ENCODE results near the gene SLC22A13.
A peak's percentile ranks its signal among the peaks of the same experiment; 100 is the strongest.
"Not testable (repeated sequence)": the region's sequence is repeated elsewhere in the genome, so short reads cannot be mapped to it uniquely, and the experiment has no call there.

SLC22A13 gene

GRCh38 chr3:38265604-38266307 lies at the start of gene SLC22A13:
TSS of gene SLC22A13 (plus strand) at chr3:38265812. CDS start at chr3:38265861, 49 bp downstream.
- DNase-seq = no peak

GRCh38 chr3:38219609-38220197 lies 45.9 kb upstream of the SLC22A13 start:
- DNase-seq = no peak

- DNase-seq = no peak
Measured at GRCh38 chr3:38221005-38221404, 44.6 kb upstream of the SLC22A13 start.

- DNase-seq = no peak
Measured at GRCh38 chr3:38222032-38222634, 43.5 kb upstream of the SLC22A13 start.

- DNase-seq = no peak
Measured at GRCh38 chr3:38224357-38224756, 41.3 kb upstream of the SLC22A13 start.

GRCh38 chr3:38226273-38226672 lies 39.3 kb upstream of the SLC22A13 start:
- DNase-seq = no peak

GRCh38 chr3:38227989-38228388 lies 37.6 kb upstream of the SLC22A13 start:
- DNase-seq = no peak

- no peak for DNase-seq
Measured at GRCh38 chr3:38229036-38229435, 36.6 kb upstream of the SLC22A13 start.

- no peak for DNase-seq
Measured at GRCh38 chr3:38232701-38233100, 32.9 kb upstream of the SLC22A13 start.

- DNase-seq = no peak
Measured at GRCh38 chr3:38235466-38235865, 30.1 kb upstream of the SLC22A13 start.

GRCh38 chr3:38238416-38239008 lies 27.1 kb upstream of the SLC22A13 start:
- no peak for DNase-seq

- DNase-seq = not testable (repeated sequence)
Measured at GRCh38 chr3:38242812-38243211, 22.8 kb upstream of the SLC22A13 start.

GRCh38 chr3:38245930-38246329 lies 19.7 kb upstream of the SLC22A13 start:
- no peak for DNase-seq

- peak; percentile 5 for DNase-seq
Measured at GRCh38 chr3:38247366-38248035, 18.1 kb upstream of the SLC22A13 start.

- no peak for DNase-seq
Measured at GRCh38 chr3:38250198-38250597, 15.4 kb upstream of the SLC22A13 start.

- DNase-seq = no peak
Measured at GRCh38 chr3:38251197-38251596, 14.4 kb upstream of the SLC22A13 start.

- no peak for DNase-seq
Measured at GRCh38 chr3:38253704-38254103, 11.9 kb upstream of the SLC22A13 start.

- no peak for DNase-seq
Measured at GRCh38 chr3:38254872-38255271, 10.7 kb upstream of the SLC22A13 start.

GRCh38 chr3:38255627-38256026 lies 10.0 kb upstream of the SLC22A13 start:
- no peak for DNase-seq

GRCh38 chr3:38257583-38257982 lies 8.0 kb upstream of the SLC22A13 start:
- DNase-seq = no peak

- peak; percentile 82 for DNase-seq
Measured at GRCh38 chr3:38260474-38260873, 5.1 kb upstream of the SLC22A13 start.

- peak; percentile 16 for DNase-seq
Measured at GRCh38 chr3:38264353-38264771, 1.2 kb upstream of the SLC22A13 start.

- peak; percentile 11 for DNase-seq
Measured at GRCh38 chr3:38264779-38265178, 833 bp upstream of the SLC22A13 start.

All from NCI-H82 (cell line).